Left hindlimb (tissue), 1 donor: ENCODE measurements around the gene ZNF483.
A peak's percentile ranks its signal among the peaks of the same experiment; 100 is the strongest.
"Not testable (repeated sequence)": the region's sequence is repeated elsewhere in the genome, so short reads cannot be mapped to it uniquely, and the experiment has no call there.

ENCODE experiments used
- DNase-seq: peaks from one replicate; pipeline ENCODE4 v3.0.0-alpha.2; 2018

The ZNF483 gene

DNA sequence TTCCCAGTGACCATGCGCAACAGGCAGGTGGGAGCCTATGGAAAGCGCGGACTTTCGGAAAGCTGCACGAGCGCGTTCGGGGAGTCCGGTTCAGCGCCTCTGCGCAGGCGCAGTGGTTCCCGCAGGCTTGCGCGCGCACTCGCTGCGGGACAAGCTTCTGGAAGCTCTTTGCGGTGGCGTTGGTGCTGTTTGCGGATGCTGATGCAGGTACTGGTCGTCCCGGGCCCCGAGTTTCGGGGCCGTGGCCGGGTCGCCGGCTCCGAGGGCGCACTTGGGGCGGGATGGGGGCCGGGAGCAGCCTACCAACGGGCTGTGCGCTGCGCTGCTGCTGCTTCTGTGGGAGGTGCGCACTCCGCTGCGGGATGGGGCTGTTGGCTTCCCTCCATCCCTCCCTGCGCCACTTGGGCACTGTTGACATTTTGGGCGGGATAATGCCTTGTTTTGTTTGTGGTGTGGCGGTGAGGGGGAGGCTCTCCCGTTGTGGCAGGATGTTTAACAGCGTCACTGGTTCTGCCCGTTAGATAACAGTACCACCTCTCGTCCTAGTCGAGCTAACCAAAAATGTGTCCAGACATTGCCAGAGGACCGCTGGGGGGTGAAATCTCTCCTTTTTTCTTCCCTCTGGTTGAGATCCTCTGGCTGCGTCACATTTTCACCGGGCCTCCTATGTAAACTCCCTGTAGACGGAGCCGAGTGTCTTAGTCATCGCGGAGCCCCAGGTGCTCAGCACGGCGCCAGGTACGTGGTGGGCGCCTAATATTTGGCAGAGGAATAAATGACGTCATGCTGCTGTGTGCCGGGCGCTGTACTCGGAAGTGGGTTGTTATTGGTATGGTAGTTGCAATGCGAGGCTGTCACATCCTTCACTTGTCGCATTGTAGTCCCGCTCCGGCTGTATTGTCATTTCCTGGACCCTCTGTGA is at the start of gene ZNF483:
ZNF483 (plus strand) TSS at position 124 of the 922 bp plus-strand sequence. CDS start 2,217 bp downstream, outside the sequence.
- peak; percentile 81 for DNase-seq

DNA sequence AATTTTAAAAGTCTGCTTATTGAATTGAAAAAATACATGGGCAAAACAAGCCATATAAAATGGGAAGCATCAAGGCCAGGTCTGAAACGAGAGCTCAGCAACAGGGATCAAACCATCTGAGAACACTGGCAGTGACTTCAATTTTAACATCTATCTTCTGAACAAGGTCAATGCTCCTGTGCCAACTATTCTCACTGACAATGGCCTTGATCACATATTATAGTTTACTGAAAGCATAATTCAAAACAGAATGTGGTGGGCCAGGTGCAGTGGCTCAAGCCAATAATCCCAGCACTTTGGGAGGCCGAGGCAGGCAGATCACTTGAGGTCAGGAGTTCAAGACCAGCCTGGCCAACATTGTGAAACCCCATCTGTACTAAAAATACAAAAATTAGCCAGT is 49.8 kb upstream of the ZNF483 start:
- no peak for DNase-seq

DNA sequence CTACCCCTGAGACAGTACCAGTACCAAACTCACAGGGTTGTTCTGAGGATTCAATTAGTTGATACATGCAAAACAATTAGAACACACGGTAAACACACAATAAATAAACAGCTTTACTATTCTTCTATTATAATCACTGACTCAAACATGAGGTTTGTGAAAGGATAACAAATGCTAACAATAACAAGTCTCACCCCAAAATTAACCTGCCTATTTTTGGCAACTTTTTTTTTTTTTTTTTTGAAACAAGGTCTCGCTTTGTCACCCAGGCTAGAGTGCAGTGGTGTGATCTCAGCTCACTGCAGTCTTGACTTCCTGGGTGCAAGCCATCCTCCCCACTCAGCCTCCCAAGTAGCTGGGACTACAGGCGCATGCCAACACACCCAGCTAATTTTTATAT is 47.3 kb upstream of the ZNF483 start:
- no peak for DNase-seq

DNA sequence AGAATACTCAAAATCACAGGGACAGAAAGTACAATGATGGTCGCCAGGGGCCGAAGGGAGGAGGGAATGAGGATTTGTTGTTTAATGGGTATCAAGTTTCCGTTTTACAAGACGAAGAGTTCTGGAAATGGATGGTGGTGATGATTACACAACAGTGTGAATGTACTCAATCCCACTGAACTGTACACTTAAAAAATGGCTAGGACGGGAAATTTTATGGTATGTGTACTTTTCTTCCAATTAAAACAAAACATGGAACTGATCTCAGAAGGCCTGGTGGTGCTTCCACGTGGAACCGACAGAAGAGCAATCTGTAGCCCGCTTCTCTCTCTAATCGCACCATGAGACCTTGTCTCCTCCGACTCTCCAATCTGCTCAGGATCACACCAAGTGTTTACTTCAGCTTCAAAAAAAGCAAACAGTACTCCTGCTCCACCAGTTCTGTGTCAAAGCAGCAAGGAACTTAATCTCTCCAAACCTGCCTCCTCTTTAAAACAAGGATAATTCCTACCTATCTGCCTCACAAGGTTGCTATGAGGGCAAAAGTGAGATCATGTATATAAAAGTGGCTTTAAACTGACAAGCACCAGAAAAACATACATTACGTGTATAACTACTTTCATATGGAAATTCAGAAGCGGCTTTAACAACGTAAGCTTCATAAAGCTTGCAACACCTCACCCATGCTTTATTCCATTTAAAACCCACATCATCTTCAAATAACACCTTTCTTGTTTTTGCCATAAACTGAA is 42.9 kb upstream of the ZNF483 start:
- DNase-seq = no peak

DNA sequence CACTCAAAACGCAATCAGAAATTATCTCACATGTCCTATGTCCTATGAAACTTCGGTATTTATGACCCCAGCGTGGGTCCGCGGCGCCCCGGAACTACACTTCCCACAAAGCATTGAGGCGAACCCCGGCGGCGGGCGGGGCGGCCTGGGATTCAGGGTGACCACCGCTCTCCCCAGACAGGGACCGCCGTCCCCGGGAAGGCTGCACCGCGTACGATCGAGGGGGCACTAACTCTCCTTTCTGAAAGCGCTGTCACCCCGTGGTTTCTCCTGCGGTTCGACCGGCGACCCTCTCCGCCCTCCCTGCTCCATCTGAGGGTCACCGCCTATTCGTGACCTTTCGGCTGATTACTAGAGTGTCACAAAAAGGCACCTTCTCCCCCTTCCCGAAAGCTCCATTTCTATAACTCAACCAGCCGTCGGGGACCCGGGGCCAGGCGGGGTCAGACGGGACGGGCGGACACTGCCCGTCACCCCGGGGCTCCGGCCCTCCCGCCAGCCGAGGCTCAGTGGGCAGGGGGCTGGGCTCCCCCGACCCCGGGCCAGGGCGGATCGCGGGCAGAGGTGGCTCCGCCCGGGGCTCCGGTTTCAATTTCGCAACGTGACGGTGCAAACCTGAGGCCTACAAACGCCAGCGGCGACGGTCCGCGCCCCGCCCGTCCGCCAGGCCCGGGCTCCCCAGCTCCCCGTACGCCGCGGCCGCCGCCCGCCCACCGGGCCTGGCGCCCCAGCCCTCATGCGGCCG is 42.1 kb upstream of the ZNF483 start:
- DNase-seq = peak; percentile 82

DNA sequence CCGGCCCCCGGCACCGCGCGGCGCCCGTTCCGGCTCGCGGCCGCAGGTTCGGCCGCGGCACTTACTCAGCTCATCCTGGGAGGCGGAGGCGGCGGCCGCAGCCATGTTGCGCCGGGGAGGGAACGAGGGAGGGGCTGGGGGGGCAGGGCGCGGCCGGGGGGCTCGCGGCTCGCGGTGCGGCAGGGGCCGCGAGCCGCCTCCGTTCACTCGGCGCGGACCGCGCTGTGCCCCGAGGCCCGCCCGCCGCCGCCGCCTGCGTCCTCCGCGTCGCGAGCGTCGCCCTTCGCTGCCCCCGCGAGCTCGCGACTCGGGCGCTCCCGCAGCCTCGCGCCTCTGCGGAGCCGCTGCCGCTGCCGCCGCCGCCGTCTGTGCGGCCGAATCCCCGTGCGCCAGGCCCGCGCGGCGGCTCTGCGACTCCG is 41.5 kb upstream of the ZNF483 start:
- DNase-seq = peak; percentile 78

DNA sequence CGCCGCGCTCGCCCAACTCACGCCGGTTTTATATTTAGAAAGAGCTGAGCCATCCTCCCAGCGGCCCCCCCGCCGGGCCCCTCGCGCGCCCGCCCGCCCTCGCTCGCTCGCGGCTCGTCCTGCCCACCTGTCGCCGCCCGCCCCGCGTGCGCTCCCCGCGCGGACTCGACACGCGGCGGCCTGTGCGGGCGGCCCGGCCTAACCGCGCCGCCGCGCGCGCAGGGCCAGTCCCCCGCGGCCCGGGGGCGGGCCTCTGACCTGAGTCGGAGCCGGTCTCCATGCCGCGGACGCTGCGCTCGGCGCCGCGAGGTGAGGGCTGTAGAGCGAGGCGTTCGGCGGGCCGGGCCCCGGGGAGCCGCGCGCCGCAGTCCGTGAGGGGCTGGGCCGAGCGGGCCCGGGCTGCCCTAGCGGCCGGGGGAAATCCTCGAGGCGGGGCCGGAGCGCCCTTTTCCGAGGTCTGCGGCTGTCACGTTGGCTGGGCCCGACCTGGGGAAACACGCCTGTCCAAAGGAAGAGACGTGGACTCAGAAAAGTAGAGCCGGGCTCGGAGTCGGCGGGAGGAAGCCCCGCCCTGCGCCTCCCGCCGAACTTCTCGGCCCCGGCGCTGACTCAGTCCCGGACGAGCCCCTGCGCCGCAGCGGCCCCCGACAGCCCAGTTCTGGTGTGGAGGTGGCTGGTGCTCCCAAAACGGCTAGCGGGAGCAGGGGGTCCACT is 41.0 kb upstream of the ZNF483 start, which contains the start of gene ECPAS:
ECPAS (minus strand) TSS at position 526 of the 714 bp plus-strand sequence. CDS start 11,465 bp downstream, outside the sequence.
- peak; percentile 87 for DNase-seq

DNA sequence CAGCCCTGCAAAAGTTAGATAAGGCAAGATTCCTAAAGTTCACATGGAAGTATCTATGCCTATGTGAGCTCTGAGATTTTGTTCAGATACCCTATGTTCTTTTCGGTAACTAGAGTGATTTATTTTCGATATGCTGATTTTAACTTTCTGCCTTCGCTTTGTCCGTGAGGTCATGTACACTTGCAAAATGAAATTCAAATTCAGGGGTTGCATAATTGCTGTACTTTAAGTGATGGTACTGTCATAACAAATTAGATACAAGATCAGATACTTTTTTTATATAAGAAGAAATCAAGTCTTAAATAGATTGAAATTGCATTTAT is 40.4 kb upstream of the ZNF483 start:
- DNase-seq = no peak

DNA sequence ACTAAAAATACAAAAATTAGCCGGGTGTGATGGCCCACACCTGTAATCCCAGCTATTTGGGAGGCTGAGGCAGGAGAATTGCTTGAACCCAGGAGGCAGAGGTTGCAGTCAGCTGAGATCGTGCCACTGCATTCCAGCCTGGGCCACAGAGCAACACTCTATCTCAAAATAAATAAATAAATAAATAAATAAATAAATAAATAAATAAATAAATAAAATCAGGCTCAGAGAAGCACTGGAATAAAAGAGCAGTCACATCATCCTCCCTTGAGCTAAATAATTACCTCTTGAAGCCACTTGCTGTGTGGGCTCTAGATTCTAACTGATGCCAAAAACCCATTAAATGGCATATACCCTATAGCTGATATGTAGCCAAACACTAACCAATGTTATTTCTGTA is 27.8 kb upstream of the ZNF483 start:
- DNase-seq = not testable (repeated sequence)

DNA sequence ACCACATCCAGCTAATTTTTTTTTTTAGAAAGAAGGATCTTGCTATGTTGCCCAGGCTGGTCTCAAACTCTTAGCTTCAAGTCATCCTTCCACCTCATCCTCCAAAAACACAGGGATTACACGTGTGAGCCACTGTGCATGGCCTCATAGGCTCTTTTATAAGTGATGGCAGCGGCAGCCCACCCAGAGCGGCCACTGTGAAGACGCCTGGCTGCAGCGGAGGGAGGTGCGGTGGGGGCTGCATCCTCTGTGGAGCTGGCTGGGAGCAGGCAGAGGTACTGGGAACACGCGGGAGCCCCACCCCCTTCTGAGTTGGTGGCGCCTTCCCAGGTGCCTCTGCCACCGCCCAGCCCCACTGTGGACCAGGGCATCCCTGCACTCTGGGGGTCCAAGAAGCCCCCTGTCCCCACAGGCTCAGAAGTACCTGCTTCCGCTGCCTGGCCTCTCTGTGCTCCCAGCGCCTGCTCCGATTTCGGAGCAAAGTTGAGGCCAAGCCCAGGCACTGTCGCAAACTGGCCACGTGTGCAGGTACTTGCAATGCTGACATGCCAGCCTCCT is 23.9 kb upstream of the ZNF483 start:
- no peak for DNase-seq

DNA sequence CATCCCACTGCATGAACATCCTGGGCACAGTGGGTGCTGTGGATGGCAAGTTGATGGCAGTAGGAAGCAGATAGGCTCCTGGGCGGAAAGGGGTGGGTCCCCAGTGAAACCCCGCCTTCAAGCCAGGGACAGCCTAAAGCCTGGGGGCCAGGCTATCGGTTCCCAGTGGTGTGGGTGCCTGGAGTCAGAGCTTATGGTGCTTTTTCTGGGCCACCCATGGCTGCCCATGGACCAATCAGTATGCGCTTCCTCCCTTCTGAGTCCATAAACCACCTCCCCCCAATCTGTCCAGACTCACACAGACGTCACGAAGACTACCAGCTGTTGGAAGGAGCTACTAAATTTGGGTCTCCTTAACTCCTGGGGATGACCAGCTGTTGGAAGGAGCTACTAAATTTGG is 23.3 kb upstream of the ZNF483 start:
- peak; percentile 27 for DNase-seq

DNA sequence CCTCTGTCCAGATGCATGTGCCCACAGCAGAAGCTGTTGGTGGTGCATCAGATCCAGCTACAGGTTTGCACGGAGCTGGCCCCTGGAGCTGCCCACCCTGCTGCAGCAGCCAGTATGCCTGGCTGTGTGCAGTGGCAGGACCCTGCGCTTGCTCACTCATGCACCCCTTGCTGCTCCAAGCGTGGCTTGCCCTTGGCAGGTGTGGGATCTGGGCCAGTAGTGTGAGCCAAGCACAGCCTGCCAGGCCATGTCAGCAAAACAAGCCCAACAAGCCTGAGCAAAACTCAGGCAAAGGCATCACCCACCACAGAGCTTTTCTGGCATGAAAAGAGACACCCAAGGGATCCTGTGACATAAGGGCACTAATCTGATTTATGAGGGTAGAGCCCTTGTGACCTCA is 22.5 kb upstream of the ZNF483 start:
- DNase-seq = no peak

DNA sequence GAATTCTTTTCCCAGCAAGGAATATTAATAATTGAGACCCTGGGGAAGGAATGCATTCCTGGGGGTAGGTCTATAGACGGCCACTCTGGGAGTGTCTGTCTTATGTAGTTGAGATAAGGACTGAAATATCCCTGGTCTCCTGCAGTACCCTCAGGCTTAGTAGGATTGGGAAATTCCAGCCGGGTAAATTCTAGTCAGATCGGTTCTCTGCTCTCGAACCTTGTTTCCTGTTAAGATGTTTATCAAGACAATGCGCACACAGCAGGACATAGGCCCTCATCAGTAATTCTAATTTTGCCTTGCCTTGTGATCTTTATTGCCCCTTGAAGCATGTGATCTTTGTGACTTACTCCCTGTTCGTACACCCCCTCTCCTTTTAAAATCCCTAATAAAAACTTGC is 13.4 kb upstream of the ZNF483 start:
- DNase-seq = not testable (repeated sequence)

DNA sequence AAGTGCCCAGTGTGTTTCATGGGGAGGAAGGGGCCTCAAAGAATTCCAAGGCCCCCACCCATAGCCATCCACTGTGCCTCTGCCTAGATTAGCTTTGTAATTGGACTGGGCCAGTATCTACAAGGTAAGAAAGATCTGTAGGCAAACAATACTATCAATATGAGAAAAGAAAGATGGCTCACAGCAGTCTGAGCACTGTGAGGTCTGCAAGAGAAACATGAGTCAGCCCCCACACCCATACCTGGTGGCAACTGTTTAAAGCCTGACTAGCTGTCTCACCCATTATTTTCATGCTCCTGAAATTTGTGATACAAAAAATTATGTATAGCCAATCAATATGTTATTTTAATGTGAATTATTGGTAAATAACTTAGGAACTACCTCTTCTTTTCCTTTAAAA is 10.0 kb upstream of the ZNF483 start:
- DNase-seq = no peak

DNA sequence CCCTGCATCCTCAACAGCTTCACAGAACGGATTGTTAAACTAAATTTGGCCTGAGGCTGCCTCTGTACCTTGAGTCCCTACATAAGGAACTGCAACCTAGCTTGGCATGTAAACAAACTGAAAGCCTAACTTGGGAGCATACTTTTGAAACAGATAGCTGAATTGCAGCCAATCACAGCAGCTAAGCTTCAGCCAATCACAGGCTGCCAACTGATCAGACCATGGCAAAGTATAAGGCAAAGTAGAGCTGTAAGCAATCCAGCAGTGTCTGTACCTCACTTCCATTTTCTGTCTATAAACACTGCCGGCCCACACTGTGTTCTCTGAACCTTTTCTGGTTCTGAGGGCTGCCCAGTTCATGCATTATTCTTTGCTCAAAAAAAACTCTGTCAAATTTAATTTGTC is 8.9 kb upstream of the ZNF483 start:
- no peak for DNase-seq

DNA sequence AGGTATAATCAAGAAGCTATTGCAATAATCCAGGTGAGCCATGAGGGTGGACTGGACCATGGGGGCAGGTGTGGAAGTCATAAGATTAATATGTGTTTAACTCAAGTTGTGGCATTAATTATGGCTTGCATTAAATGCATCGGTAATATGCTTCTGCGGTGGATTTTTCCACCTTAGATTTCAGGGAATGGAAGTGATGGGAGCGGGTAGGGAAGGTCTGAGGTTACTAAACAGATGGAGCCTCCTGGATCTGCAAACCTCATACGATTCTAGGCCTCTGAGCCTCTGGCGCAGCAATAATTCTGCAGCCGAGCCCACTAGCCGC is 286 bp upstream of the ZNF483 start:
- DNase-seq = no peak

DNA sequence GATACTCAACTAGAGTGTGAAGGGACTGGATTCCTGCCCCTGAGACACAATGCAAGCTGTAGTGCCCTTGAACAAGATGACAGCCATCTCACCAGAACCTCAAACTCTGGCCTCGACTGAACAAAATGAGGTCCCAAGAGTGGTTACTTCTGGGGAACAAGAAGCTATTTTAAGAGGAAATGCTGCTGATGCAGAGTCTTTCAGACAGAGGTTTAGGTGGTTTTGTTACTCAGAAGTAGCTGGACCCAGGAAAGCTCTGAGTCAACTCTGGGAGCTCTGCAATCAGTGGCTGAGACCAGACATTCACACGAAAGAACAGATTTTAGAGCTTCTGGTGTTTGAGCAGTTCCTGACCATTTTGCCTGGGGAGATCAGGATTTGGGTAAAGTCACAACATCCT is 2.4 kb downstream of the ZNF483 start:
- no peak for DNase-seq

DNA sequence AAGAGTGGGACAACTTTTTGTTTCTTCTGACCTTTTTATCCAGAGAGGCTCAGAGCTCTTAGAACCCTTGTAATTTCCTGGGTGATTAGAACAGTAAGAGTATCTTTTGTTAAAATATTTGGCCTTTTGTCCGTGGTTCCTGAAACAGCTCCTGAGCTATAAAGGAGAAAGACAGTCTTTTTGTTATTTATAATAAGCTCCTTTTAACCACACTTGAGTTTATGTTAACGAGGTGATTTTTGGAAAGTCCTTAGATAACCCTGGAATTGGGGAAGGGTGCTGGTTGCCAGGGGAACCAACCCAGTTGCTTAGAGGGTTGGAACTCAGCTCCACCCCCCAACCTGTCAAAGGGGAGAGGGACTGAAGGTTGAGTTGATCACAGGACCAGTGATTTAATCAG is 4.8 kb downstream of the ZNF483 start:
- no peak for DNase-seq

DNA sequence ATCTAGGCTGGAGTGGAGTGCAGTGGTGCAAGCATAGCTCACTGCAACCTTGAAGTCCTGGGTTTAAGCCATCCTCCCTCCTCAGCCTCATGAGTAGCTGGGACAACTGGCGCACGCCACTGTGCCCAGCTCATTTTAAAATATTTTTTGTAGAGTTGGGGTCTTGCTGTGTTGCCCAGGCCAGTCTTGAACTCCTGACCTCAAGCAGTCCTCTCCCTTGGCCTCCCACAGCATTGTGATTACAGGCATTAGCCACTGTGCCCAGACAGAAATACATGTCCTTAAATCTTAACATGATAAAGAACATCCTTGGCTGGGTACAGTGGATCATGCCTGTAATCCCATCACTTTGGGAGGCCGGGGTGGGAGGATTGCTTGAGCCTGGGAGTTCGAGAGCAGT is 6.7 kb downstream of the ZNF483 start:
- DNase-seq = no peak

DNA sequence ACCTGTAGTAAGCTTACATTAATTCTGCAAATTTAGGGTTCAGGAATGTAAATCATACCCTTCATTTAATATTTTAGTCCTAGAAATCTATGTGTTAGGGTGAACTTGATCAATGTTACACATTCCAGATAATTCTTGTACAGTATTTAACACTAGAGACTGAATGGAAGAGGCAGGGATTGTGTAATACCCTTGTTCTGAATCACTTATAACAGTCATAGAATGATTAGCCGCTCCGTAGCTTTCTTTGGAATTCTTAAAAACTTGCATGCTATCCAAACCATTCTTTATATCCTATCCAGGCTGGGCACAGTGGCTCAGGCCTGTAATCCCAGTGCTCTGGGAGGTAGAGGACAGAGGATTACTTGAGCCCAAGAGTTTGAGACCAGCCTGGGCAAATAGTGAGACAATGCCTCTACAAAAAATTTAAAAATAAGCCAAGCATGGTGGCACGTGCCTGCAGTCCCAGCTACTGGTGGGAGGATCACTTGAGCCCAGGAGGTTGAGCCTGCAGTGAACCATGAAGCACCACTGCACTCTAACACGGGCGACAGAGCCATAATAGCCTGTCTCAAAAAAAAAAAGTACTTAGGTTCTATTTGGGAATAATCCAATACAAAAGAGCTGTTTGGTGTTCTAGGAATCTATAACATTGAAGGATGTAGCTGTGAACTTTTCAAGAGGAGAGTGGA is 8.3 kb downstream of the ZNF483 start:
- no peak for DNase-seq

DNA sequence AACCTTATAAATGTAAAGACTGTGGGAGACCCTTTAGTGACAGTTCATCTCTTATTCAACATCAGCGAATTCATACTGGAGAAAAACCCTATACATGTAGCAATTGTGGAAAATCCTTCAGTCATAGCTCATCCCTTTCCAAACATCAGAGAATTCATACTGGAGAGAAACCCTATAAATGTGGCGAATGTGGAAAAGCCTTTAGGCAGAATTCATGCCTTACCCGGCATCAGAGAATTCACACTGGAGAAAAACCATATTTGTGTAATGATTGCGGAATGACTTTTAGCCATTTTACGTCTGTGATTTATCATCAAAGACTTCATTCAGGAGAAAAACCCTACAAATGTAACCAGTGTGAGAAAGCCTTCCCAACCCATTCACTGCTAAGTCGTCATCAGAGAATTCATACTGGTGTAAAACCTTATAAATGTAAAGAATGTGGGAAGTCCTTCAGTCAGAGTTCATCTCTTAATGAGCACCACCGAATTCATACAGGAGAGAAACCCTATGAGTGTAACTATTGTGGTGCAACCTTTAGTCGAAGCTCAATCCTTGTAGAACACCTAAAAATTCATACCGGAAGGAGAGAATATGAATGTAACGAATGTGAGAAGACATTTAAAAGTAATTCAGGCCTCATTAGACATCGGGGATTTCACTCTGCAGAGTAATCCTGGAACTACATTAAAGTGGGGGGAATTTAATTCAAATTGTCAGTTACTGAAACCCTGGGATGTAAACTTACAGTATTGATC is 17.7 kb downstream of the ZNF483 start:
- no peak for DNase-seq
